GM10266 (cell line): ENCODE data around the gene LGALS14.
A peak's percentile ranks its signal among the peaks of the same experiment; 100 is the strongest.
"Not testable (repeated sequence)": the region's sequence is repeated elsewhere in the genome, so short reads cannot be mapped to it uniquely, and the experiment has no call there.

Experiments
- DNase-seq: peaks from one replicate; pipeline ENCODE4 v3.0.0; 2012; ENCODE audit errors: extremely low spot score
- TF ChIP-seq, protein P1 (sequence below): IDR thresholded peaks from 2 replicates; pipeline ENCODE4 v1.5.1; 2012; ENCODE audit warnings: mild to moderate bottlenecking, low read depth; ENCODE audit not compliant: control insufficient read depth, insufficient read depth; ENCODE audit errors: missing control alignments

The LGALS14 gene

DNA sequence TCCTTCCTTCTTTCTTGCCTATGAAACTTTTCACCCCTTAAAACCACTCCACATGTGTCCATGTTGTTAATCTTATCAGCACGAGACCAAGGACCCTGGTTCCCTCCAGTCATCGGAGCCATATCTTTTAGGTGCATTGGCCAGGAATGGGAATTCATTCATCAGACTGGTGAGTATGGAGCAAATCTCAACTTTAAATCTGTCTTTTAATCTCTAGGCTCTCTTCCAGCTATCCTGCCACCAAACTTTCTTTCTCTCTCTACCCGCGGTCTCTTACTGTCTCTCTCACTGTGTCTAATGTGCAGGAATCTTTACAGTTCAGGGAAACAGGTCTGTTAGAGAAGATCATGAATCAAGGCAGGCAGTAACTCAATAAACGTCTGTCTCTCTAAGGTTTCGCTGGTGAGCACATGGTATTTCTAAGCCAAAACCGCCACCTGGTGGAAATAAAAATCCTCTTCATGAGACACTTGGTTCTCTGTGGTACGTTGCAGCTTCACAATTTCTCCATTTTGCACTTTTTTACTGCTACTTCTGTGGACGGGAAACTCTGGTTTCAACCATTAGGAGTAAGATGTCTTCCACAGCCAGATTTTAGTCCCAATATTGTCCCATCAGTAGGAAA lies 32.4 kb upstream of the LGALS14 start:
- peak; percentile 51 for DNase-seq
- TF ChIP-seq, protein P1, sequence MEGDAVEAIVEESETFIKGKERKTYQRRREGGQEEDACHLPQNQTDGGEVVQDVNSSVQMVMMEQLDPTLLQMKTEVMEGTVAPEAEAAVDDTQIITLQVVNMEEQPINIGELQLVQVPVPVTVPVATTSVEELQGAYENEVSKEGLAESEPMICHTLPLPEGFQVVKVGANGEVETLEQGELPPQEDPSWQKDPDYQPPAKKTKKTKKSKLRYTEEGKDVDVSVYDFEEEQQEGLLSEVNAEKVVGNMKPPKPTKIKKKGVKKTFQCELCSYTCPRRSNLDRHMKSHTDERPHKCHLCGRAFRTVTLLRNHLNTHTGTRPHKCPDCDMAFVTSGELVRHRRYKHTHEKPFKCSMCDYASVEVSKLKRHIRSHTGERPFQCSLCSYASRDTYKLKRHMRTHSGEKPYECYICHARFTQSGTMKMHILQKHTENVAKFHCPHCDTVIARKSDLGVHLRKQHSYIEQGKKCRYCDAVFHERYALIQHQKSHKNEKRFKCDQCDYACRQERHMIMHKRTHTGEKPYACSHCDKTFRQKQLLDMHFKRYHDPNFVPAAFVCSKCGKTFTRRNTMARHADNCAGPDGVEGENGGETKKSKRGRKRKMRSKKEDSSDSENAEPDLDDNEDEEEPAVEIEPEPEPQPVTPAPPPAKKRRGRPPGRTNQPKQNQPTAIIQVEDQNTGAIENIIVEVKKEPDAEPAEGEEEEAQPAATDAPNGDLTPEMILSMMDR, result peak; percentile 61

DNA sequence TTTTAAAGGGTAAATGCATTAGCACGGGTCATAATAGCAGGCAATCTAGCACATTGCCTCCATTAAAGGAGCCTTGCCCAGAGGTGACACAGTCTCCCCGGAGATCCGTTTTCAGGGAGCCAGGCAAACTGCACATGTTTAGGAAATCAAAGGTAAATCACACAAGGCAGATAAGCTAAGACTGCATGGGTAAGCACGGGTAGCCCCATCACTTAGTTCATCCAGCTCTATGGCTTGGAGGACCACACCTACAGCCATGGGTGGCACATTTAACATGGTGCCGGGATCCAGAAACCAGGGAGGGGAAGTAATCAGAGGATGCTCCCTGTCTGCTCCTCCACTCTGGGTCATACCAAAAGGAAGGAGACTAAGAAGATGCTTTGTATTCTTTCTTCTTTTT lies 31.8 kb upstream of the LGALS14 start:
- TF ChIP-seq, protein P1, result no peak
- no peak for DNase-seq

DNA sequence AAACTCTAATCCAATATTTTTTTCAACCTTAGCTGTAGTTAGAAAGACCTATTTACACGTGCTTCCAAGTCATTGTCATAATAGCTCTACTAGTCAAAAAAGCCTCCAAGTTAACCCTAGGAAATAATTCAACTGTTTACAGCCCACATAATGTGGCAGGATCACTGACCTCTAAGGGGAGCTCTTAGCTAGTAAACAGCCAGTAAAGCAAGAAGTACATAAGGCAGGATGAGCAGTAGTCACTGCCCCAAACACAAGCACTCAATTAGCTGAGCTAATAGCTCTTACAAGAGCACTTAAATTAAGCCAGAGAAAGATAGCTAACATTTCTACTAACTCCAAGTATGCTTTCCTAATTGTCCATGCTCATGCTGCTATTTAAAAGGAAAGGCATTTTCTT lies 30.4 kb upstream of the LGALS14 start:
- not testable (repeated sequence) for DNase-seq
- TF ChIP-seq, protein P1, result peak; percentile 68

DNA sequence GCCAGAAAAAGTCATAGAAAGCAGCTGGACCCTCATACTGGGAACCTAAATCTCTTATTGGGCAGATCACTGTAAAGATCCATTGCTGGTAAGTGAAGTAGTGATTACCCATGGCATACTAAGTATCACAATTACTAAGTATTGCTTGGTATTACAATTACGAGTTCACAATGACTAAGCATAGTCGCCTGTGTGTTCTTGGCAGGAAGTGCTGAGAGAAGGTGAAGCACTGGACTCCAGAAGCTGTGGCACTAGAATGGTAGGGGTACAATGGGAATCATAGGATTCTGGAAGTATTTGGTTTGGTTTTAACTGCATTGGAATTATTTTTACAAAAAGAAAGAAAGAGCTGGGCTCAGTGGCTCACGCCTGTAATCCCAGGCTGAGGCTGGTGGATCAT lies 28.3 kb upstream of the LGALS14 start:
- TF ChIP-seq, protein P1, result no peak
- peak; percentile 33 for DNase-seq

DNA sequence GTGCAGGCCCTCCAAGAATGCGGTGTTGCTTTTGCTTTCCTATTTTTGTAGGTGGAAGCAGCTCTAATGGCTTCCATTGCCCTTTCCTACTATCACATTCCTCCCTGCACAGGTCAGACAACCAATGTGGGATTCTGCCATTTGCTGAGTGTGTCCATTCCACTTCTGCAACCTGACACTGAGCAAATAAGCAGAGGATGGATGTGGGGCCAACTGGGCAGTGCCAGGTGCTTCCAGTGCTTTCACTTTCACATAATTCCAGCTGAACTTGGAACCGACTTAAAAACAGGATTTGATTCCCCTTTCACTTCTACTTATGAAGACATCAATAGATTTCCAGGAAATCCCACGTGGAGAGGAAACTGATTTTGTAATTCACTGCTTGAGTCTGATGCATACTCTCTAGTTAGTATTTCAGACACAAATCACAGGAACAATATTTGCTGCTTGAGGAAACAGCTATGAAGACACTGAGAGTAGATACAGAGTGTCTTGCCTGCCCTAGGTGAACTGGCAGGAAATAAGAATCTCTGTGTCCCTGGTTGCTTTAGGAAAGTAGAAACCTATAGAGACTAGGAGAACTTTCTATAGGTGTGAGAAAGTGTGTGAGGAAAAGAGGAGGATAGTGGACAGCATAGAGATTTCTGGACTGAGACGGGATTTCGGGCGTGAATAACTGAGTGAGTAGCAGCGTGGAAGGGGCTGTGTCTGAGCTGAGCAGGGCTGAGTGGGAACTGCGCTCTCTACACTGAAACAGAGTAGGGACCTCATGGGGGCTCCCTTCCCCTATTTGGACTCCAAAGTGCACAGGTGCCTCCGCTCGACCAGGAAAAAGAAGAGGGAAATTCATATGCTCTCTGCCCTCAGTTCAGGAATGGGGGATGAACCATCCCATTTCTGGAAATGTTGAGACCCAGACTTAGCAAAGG lies 26.1 kb upstream of the LGALS14 start:
- DNase-seq, result no peak

DNA sequence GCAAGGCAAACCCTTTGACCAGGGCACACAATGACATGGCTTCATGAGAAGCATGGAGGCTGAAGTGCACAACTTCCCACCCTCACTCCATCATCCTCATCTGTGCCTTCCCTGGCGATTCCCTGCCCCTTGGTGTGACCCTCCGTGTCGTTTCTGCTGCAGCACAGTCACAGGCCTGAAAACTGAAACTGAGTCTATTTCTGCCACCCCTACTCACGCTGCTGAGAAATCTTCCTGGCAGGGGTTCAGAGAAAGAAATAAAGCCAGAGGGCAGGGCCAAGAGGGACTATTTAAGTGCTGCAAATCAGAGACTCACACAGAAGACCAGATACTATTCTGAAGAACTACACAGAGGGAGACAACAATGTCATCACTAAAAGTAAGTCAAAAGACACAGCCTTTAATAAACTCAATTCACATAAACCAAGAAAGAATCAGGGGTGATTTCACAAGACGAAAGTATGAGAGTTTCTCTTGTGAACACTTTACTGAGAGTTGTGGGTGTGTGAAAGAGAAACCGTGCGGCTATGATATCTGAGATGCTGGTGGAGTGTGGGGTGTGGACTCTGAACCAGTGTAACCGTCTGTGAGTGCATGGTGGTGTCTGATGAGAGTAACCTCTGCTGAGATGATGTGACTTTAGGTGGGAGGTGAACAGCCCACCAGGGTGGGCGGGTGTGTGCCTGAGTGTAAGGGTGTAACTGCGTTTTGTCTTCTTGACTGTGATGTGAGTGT lies 25.1 kb upstream of the LGALS14 start:
- DNase-seq, result peak; percentile 62

More for the DNA sequence above, 26.1 kb upstream of the LGALS14 start:
- TF ChIP-seq, protein P1, result no peak

More for the DNA sequence above, 25.1 kb upstream of the LGALS14 start:
- TF ChIP-seq, protein P1, result no peak
